Activated T-cell treated with anti-CD3 and anti-CD28 coated beads for 48 hours (primary cell): ENCODE data around the gene C9orf50.

ENCODE experiments used
- DNase-seq: peaks from one replicate; pipeline ENCODE4 v3.0.0-alpha.2; 2020; ENCODE audit warnings: low read depth

C9orf50 gene

DNA sequence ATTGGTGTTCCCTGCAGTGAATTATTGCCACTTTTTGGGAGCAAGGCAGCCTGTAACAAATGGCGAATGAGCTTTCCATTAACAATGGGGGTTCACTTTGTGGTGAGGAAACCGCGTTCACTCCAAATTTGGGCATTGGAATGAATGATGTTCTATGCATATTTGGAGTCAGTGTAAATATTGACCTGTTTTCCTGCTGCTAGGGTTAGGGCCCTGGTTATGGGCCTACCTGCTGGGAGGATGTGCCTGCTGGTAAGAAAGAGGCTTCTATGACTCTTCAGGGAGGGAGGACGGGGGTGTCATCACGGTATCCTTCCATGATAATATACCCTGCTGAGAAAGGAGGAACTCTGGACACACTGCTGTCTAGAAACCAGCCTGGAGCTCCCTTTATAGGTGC, 29.0 kb downstream of the C9orf50 start:
- DNase-seq, result no peak

DNA sequence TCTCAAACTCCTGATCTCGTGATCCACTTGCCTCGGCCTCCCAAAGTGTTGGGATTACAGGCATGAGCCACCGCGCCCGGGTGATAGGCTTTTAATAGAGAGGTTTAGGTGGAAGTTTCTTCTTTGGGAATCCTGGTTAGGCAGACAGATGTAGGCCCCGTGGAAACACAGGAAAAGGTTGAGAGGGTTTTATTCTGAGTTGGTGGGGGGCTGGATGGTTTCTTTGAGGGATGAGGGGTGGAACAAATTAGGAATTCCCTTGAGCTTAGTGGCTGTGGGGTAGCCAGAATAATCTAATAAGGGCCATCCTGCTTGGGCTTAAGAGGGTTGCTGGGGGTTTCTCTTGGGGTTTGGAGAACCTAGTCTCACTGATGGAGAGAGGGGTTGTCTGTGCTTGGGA, 30.4 kb downstream of the C9orf50 start:
- no peak for DNase-seq

- no peak for DNase-seq
Observed at GRCh38 chr9:129587487-129588262, 33.2 kb downstream of the C9orf50 start.

DNA sequence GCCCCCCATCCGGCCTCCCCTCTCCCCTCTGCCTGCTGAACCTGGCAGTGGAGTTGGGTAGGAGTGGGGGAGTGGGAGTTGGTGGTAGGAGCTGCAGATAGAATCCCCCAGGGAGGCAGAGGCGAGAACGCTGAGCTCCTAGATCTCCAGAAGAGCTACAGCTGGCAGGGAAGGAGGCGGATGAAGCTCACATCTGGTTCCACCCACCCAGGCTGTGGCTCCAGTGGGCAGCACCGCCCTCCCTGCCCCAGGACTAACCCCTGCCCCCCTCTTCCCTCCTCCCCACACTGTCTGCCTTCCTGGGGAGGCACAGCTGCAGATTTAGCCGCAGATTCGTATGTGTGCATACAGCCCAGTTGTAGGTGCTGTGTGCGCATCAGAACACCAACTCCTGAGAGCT, 34.2 kb downstream of the C9orf50 start:
- no peak for DNase-seq

DNA sequence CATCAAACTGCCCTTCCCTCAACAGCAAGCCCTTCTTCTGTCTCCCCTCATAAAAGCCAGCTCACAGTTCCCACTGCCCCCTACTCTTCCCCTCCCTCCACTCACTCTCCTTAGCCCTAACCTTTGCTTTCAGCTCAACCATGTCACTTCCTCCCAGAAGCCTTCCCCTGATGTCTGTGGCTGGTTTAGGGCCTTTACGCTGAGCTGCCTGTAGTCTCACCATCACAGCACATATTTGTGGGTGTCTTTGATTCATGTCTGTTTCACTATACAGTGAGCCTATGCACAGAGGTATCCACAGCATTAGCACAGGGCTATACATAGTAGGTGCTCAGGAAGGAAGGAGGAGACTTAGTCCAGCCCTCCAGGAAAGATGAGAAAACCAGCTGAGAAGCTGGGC, 34.7 kb downstream of the C9orf50 start:
- no peak for DNase-seq

- no peak for DNase-seq
Observed at GRCh38 chr9:129585352-129585751, 35.5 kb downstream of the C9orf50 start.

DNA sequence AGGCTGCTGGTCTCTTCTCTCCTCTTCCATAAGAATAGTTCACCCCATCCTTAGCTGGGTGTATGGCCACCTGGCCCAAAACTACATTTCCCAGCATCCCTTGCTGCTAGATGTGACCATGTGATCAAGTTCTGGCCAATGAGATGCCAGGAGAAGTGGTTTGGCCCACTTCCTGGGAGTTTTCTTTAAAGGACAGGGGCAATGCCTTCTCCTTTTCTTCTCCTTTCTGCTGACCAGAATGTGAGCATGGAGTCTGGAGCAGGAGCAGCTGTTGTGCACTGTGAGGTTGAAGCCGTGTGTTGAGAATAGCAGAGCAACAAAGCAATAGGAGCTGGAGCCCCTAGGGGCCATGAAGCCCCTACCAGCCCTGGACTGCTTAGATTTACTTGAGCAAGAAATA, 36.8 kb downstream of the C9orf50 start:
- no peak for DNase-seq

- DNase-seq, result no peak
Observed at GRCh38 chr9:129583308-129584038, 37.4 kb downstream of the C9orf50 start.

DNA sequence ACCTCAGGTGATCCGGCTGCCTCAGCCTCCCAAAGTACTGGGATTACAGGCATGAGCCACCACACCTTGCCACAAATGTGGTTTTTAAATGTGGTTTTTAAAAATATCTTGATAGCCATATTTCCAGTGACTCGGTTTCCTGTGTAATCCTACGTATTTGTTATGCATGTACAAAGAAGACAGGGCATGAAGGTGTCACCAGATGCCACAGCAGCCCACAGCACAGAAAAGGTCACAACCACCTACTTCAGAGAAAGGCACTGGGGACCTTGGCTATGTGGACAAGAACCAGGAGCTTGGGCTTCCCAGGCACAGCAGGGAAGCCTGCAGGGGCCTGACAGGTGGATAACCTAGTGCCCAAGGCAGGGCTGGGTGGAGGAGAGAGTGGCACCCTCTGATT, 38.0 kb downstream of the C9orf50 start:
- no peak for DNase-seq

GRCh38 chr9:129581505-129582189, 39.3 kb downstream of the C9orf50 start:
- DNase-seq, result no peak

GRCh38 chr9:129580211-129580915, 40.5 kb downstream of the C9orf50 start:
- DNase-seq, result no peak

- DNase-seq, result no peak
Observed at GRCh38 chr9:129579294-129579693, 41.6 kb downstream of the C9orf50 start.

DNA sequence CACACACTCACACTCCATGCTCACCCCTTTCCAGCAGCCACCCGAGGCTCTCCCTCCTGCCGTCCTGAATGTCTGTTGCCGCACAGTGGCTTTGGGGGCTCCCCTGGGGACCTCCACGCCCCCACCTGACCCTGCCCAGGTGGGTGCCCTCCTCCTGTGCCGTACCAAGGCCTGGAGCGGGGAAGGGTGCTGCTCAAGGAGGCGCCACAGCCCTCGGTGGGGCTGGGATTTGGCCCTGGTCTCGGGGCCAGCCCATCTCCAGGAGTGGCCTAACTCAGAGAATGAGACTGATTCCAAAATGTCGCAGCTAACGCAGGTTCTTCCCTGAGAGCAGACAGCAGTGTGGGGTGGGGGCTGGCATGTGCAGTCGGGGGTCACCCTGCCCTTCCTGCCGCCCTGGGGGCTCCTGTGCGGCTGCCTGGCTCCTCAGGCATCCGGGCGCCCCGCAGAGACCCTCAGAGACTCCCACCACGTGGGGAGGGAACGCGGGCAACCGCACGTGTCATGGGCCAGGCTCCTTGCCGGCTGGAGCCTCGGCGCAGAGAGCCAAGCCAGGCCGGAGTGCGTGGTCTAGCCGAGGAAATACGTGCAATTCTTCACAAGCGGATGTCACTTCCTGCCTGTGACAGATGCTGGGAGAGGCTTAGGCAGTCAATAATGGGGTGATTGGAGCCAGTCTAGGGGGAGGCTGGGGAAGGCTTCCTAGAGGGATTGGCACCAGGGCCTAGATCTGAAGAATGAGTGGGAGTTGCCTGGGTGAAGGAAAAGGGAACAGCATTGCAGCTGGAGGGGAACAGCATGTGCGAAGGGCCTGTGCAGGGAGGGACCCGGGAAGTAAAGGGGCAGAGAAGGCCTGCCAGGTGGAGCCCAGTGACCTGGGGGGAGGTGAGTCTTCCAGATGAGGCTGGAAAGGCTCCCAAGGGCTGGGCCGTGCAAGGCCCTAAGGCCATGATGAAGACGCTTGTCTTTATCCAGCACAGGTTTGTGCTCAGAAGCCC, 44.1 kb downstream of the C9orf50 start:
- DNase-seq, result no peak

- no peak for DNase-seq
Observed at GRCh38 chr9:129575818-129576217, 45.1 kb downstream of the C9orf50 start.

- DNase-seq, result no peak
Observed at GRCh38 chr9:129574911-129575585, 45.9 kb downstream of the C9orf50 start.

DNA sequence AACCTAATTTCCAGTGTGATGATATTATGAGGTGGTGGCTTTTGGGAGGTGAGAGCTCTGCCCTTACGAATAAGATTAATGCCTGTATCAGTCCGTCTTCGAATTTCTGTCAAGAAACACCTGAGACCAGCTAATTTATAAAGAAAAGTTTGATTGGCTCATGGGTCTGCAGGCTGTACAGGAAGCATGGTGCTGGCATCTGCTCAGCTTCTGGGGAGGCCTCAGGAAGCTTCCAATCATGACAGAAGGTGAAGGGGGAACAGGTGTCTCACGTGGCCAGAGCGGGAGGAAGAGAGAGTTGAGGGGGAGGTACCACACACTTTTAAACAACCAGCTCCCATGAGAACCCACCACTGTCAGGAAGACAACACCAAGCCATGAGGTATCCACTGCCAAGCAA, 46.9 kb downstream of the C9orf50 start:
- DNase-seq, result no peak

DNA sequence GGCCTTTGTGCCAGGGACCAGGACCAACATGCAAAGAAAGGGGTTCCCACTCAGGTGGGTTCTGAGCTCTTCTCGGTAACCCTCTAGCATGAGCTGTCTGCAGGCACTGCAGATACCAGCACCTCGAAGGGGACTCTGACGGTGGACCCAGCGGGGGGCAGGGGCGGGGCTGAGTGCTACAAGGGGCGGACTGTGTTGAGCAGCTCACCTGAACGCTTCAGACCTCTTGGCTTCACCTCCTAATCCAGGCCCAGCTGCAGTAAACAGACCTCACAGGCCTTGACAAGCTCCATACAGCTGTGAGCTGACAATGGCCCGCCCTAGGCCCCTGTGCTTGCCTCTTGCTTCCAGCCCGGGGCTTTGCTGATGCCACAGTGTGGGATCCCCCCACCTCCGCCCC, 48.4 kb downstream of the C9orf50 start:
- DNase-seq, result no peak

DNA sequence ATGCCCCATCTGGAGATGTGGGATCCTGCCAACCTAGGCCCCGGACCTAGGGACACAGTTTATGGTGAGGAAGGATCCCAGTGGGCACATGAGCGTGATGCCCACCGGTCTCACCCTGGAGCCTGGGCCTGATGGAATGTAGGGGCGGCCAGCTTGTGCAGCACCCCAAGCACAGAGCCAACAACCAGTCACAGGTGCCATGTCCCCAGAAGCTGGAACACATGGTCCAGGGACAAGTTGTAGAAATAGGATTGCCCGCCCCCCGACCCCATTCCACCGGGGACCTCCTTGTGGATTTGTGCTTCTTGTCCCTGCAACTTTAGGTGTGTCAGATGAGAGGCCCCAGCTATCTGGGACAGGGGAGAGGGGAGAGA, 48.9 kb downstream of the C9orf50 start:
- DNase-seq, result no peak

GRCh38 chr9:129571298-129572051, 49.4 kb downstream of the C9orf50 start:
- no peak for DNase-seq
